GM10266 (cell line): ENCODE data around the gene STK39.

ENCODE experiments used
- DNase-seq: peaks from one replicate; pipeline ENCODE4 v3.0.0; 2012; ENCODE audit errors: extremely low spot score
- TF ChIP-seq, protein P1 (sequence below): IDR thresholded peaks from 2 replicates; pipeline ENCODE4 v1.5.1; 2012; ENCODE audit warnings: mild to moderate bottlenecking, low read depth; ENCODE audit not compliant: control insufficient read depth, insufficient read depth; ENCODE audit errors: missing control alignments

The STK39 gene

DNA sequence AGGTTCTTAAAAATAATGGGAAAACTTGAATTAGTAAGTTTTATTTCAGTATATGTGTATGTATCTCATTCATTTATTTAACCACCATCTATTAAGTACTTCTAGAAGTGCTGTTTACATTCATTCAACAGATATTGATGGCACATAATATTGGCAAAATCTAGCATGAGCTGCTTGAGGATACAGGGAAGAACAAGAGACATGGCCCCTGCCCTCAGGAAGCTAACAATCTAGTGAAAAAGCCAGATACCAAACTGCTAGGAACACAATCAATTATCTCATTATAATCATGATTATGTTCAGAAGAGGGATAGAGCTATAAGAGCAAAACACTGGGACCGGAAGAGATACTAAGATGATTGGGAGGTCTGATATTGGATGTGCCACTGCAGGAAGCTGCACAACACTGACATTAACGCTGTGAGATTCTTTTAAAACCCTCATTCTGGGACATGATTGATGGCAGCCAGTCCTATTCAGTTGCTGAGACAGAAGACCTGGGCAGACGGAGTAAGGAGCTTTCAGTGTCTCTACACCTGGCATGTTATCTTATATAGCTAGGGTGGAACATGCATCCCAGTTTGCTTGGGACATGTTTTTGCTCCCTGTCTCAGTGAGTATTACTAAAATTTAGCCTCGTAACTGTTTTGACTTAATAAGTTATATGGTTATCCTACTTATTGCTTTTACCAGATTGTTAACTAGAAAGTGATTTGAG lies 314.1 kb downstream of the STK39 start:
- TF ChIP-seq, protein P1, sequence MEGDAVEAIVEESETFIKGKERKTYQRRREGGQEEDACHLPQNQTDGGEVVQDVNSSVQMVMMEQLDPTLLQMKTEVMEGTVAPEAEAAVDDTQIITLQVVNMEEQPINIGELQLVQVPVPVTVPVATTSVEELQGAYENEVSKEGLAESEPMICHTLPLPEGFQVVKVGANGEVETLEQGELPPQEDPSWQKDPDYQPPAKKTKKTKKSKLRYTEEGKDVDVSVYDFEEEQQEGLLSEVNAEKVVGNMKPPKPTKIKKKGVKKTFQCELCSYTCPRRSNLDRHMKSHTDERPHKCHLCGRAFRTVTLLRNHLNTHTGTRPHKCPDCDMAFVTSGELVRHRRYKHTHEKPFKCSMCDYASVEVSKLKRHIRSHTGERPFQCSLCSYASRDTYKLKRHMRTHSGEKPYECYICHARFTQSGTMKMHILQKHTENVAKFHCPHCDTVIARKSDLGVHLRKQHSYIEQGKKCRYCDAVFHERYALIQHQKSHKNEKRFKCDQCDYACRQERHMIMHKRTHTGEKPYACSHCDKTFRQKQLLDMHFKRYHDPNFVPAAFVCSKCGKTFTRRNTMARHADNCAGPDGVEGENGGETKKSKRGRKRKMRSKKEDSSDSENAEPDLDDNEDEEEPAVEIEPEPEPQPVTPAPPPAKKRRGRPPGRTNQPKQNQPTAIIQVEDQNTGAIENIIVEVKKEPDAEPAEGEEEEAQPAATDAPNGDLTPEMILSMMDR, result no peak
- no peak for DNase-seq

DNA sequence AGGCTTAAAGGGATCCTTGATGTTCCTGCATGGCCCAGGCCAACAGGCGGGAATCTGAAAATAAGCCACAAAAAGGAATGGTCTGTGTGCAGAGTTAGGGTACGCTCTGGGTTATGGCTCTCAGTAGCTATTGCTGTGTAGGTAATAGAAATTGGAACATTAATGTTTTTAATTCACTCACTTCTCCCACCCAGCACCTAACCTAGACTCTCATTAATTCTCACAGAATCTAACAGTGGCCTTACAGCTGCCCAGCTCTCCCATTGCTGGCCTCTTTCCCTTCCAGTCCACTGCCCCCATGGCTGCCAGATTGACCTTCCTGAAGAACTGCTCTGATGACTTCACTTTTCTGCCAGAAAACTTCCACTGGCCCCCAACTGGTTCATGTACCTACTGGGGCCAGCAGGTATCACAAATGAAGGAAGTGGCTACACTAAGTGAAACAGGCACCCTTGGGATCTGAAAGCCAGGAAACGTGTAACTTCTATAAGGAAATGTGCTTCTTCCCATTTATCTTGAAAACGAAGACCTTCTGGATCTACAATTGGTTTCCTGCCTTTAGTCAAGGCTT lies 315.2 kb downstream of the STK39 start:
- TF ChIP-seq, protein P1, result no peak
- no peak for DNase-seq

DNA sequence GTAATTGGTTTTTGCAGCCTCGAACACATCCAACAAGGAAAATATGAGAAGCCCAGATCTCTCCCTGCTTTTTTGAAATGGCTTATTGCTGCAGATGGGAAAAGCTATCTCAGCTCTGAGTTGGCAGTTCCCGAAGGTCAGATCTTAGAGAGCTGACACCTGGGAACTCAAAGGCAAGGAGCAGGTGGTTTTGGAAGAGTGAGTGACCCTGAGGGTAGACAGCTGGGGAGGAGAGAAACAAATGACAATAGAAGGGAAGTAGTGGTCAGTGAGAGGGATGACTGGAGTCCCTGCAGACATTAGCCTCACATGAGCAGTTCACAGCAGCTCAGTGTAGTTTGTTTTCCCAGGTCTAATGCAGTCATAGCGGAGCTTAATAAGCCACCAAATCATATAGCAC lies 317.9 kb downstream of the STK39 start:
- TF ChIP-seq, protein P1, result no peak
- DNase-seq, result no peak

DNA sequence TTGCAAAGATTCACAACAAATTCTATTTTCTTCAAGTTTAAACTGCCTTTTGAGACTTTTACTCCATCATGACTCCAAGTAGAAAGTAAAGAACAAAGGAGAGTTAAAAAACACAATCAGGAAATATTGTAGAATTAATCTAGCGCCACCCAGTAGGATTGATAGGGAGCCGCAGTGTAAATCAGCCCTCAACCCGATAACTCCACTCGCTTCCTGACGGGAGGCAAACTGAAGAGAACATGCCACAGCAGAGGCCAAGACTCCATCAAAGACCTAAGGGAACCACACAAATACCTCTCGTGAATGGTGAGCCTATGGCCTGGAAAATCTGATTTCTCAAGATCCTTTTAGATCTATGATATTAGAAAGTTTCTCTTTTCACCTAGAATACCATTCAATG lies 319.0 kb downstream of the STK39 start:
- TF ChIP-seq, protein P1, result no peak
- no peak for DNase-seq

DNA sequence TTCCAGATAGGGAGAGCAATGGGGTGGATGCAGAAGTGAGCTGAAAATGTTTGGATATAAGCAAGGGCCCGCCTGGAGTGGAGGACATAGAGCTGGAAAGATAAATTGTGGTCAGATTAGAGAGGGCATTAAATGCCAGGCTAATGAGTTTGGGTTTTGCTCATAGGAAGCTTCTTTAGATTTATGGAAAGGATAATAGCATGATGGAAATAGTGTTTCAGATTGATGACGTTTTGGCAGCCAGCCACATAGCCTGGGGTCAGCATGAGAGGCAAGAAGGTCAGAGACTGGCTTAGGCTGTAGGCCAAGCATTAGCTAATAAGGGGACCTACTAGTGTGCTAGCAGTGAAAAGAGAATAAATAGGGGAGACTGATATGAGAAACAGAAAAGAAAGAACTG lies 321.6 kb downstream of the STK39 start:
- DNase-seq, result no peak
- TF ChIP-seq, protein P1, result no peak

GRCh38 chr2:167924556-167924955 lies 322.8 kb downstream of the STK39 start:
- TF ChIP-seq, protein P1, result no peak
- DNase-seq, result no peak

- DNase-seq, result no peak
- TF ChIP-seq, protein P1, result no peak
Observed at GRCh38 chr2:167916756-167917155, 330.6 kb downstream of the STK39 start.
